Measurements from ENCODE around the gene SLC2A6.

- TF ChIP-seq EZH2 (IDR thresholded peaks at IDR 0.05; ENCODE audit: borderline replicate concordance, low read length): no peak
- TF ChIP-seq, protein P1, sequence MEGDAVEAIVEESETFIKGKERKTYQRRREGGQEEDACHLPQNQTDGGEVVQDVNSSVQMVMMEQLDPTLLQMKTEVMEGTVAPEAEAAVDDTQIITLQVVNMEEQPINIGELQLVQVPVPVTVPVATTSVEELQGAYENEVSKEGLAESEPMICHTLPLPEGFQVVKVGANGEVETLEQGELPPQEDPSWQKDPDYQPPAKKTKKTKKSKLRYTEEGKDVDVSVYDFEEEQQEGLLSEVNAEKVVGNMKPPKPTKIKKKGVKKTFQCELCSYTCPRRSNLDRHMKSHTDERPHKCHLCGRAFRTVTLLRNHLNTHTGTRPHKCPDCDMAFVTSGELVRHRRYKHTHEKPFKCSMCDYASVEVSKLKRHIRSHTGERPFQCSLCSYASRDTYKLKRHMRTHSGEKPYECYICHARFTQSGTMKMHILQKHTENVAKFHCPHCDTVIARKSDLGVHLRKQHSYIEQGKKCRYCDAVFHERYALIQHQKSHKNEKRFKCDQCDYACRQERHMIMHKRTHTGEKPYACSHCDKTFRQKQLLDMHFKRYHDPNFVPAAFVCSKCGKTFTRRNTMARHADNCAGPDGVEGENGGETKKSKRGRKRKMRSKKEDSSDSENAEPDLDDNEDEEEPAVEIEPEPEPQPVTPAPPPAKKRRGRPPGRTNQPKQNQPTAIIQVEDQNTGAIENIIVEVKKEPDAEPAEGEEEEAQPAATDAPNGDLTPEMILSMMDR (IDR thresholded peaks at IDR 0.05; ENCODE audit: low read length): no peak
Observed at GRCh38 chr9:133476941-133477340, 2.0 kb downstream of the SLC2A6 start.

Data from OCI-LY1 (cell line).